H1 (cell line): Measurements from ENCODE around the gene DTNB. TPM values are rescaled to one million over a fixed set of nuclear protein-coding genes. Genes with fewer than 3 reads are reported as not detected.

Experiments used
- NRF1 ChIP-seq: IDR thresholded peaks from 2 replicates; pipeline ENCODE4 v1.6.1; 2011; ENCODE audit warnings: mild to moderate bottlenecking, low read depth, low read length, improper control_type of control experiment
- PHF8 ChIP-seq: fragments of 200-600 bp; sonication (generic); conservative IDR thresholded peaks from 2 replicates; pipeline ENCODE4 v1.7.1; 2012; ENCODE audit warnings: low read depth, mild to moderate bottlenecking, inconsistent platforms, low read length, moderate library complexity
- SRF ChIP-seq: IDR thresholded peaks from 2 replicates; pipeline ENCODE4 v1.6.1; 2011; ENCODE audit warnings: mild to moderate bottlenecking, low read depth, low read length, moderate library complexity
- polyA plus RNA-seq, 7 experiments: library from polyadenylated mRNA; depleted of rRNA in 3 of 7; stranded (reverse) in 5 of 7; unstranded in 2 of 7; fragments of >200 nt in 5 of 7; fragments of 200-250 nt in 2 of 7; gene quantifications; 1 replicate in 5 of 7; 2 replicates in 1 of 7; 4 replicates in 1 of 7; pipeline versions ENCODE4 v1.2.1 to v1.2.3, GENCODE V29; 2011 to 2013; ENCODE audit warnings: missing spikeins in 2 of 7, mixed read lengths in 2 of 7
- total RNA-seq: library from RNA; stranded (reverse); fragmentation: NEBNext Ultra II Directional; extraction: Animal tissue kit (Norgen Biotek cat#: 25700); gene quantifications from 2 replicates; pipeline ENCODE4 v1.2.1, GENCODE V29; 2021

The DTNB gene
- total and polyA plus RNA-seq, 2 of the 8 experiments (the other 6 are each of a cell fraction or from before 2014, with no cell fraction given): 39.6 to 49.5 TPM

- TF ChIP-seq NRF1 (no peak), PHF8 (no peak), SRF (no peak)
These were observed 200.2 kb downstream of the DTNB start (continued) for GRCh38 chr2:25473131-25473530.
